Melanocyte of skin (primary cell): ENCODE results near the gene CCER1. TPM values are rescaled to one million over a fixed set of nuclear protein-coding genes. Genes with fewer than 3 reads are reported as not detected.

Experiments
- total RNA-seq, 2 donors: library from RNA; depleted of rRNA; stranded (reverse); fragments of >200 nt; gene quantifications; 2 replicates each; pipeline ENCODE4 v1.2.3, GENCODE V29; 2012

The CCER1 gene, protein sequence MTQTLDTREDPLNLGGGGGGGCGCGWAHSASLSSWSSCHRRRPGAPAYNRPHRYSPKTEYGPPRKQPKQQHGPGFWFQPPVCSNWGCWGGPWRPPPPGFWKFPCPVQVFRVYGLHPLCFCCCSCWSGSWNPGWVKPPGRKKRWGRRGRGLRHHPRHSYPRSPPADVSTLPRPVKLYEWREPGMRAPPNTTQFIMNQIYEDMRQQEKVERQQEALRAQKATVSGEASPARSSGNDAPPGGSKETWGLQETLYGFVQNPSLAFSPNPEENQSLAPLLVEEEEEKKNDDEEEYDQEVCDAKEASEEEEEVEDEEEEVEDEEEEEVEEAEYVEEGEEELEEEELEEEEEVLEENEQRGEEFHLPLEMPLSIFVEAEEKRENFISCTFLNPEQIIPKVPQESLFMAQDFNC
- total RNA-seq = not detected

DNA sequence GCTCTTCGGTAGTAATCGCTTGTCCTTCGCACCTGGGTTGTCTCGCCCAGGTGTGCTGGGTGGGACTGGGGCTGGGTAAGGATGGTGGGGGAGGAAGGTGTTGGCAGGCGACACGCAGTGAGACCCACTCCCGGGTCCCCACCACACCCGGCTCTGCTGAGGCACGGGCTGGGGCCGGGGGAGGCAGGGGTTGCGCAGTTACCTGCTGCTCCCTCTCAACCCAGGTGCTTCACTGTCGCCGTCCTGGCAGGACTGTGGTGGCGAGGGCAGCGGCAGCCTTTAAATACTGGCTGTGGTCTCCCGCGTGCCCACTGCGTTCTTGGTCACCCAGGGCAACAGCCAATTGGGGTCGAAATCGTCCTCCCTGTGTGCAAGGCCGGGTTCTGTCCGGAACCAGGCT is at the start of gene CCER1:
CCER1 (minus strand) TSS at position 256 of the 400 bp plus-strand sequence. CDS start 434 bp downstream, outside the sequence.

Other genes with a start within 250 kb of the CCER1 start
- not detected for gene EPYC, start 49.8 kb upstream of the CCER1 start, total RNA-seq
- not detected for gene KERA, start 102.8 kb upstream of the CCER1 start, total RNA-seq
- gene LUM, start 156.3 kb upstream of the CCER1 start, total RNA-seq = 1 to 10 TPM in 1 of 2 donors, under 1 TPM in 1; 0.34 to 1.3 TPM
- under 1 TPM; 0.67 to 0.69 TPM for gene DCN, start 227.6 kb upstream of the CCER1 start, total RNA-seq